ENCODE measurements around the gene CTR9.

- TF ChIP-seq SUZ12 (IDR thresholded peaks at IDR 0.05; ENCODE audit: extremely low read depth, insufficient read depth, insufficient read length) (no peak), ZNF274 (IDR thresholded peaks at IDR 0.05; ENCODE audit: low read depth, low read length) (no peak), YY1 (IDR thresholded peaks at IDR 0.05; ENCODE audit: insufficient read depth, insufficient read length) (no peak)
Measured at GRCh38 chr11:10716543-10717259, 34.3 kb upstream of the CTR9 start.
